Loucy (cell line): ENCODE measurements around the gene IGF2BP3.

Source experiments
- EZH2phosphoT487 ChIP-seq: fragments of 200-600 bp; IDR thresholded peaks from 2 replicates; pipeline ENCODE4 v1.6.1; 2018; ENCODE audit warnings: antibody characterized with exemption, mild to moderate bottlenecking, moderate library complexity, borderline replicate concordance
- TF ChIP-seq, protein P1 (sequence below): fragments of 200-600 bp; sonication (generic); conservative IDR thresholded peaks from 2 replicates; pipeline ENCODE4 v1.5.1; 2014; ENCODE audit warnings: mild to moderate bottlenecking, antibody characterized with exemption, low read length

GRCh38 chr7:23456093-23456492 is 14.2 kb downstream of the IGF2BP3 start:
- TF ChIP-seq, protein P1, sequence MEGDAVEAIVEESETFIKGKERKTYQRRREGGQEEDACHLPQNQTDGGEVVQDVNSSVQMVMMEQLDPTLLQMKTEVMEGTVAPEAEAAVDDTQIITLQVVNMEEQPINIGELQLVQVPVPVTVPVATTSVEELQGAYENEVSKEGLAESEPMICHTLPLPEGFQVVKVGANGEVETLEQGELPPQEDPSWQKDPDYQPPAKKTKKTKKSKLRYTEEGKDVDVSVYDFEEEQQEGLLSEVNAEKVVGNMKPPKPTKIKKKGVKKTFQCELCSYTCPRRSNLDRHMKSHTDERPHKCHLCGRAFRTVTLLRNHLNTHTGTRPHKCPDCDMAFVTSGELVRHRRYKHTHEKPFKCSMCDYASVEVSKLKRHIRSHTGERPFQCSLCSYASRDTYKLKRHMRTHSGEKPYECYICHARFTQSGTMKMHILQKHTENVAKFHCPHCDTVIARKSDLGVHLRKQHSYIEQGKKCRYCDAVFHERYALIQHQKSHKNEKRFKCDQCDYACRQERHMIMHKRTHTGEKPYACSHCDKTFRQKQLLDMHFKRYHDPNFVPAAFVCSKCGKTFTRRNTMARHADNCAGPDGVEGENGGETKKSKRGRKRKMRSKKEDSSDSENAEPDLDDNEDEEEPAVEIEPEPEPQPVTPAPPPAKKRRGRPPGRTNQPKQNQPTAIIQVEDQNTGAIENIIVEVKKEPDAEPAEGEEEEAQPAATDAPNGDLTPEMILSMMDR: no peak
- no peak for TF ChIP-seq EZH2phosphoT487
